Measurements from ENCODE around the gene CRISPLD2. TPM values are rescaled to one million over a fixed set of nuclear protein-coding genes. Genes with fewer than 3 reads are reported as not detected.

Gene CRISPLD2
- total and polyA plus RNA-seq, 10 of the 15 experiments (the other 5 are each of a cell fraction or from before 2014, with no cell fraction given): 0.03 to 0.30 (median 0.08) TPM; not detected in 5

DNA sequence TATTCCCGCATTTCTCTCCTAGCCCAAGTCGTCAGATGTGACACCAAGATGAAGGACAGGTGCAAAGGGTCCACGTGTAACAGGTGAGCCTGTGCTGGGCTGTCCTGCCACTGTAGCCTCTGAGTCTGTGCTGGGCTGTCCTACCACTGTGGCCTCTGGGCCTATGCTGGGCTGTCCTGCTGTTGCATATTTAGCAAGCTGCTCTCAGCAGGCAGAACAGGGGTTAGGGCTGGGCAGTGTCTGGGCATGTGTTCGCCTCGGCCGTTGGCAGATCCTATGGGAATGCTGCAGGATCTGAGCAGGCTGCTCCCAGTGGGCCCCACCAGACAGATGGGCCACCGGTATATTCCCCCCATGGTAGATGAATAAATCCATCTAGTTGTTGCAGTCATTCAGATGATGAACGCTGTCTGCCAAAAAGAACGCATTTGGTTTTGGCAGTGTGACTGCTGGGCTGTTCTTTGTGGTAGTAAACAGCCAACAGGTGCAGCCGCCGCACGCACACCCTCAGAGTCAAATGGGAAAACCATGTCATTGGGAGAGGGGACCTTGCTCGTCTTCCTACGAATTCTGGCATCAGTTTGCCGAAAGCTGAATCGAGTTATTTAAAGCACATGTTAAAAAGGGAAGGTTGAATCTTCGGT lies 49.2 kb downstream of the CRISPLD2 start (continued):
- TF ChIP-seq, protein P1, sequence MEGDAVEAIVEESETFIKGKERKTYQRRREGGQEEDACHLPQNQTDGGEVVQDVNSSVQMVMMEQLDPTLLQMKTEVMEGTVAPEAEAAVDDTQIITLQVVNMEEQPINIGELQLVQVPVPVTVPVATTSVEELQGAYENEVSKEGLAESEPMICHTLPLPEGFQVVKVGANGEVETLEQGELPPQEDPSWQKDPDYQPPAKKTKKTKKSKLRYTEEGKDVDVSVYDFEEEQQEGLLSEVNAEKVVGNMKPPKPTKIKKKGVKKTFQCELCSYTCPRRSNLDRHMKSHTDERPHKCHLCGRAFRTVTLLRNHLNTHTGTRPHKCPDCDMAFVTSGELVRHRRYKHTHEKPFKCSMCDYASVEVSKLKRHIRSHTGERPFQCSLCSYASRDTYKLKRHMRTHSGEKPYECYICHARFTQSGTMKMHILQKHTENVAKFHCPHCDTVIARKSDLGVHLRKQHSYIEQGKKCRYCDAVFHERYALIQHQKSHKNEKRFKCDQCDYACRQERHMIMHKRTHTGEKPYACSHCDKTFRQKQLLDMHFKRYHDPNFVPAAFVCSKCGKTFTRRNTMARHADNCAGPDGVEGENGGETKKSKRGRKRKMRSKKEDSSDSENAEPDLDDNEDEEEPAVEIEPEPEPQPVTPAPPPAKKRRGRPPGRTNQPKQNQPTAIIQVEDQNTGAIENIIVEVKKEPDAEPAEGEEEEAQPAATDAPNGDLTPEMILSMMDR (IDR thresholded peaks at IDR 0.05 in 2 of 3, conservative IDR thresholded peaks at IDR 0.05 in 1 of 3; ENCODE audit: control insufficient read depth in 2 of 3, extremely low read depth in 1 of 3, insufficient read depth in 1 of 3, low read depth in 3 of 3, low read length in 3 of 3): no peak
- TF ChIP-seq, protein P2, sequence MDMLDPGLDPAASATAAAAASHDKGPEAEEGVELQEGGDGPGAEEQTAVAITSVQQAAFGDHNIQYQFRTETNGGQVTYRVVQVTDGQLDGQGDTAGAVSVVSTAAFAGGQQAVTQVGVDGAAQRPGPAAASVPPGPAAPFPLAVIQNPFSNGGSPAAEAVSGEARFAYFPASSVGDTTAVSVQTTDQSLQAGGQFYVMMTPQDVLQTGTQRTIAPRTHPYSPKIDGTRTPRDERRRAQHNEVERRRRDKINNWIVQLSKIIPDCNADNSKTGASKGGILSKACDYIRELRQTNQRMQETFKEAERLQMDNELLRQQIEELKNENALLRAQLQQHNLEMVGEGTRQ (IDR thresholded peaks at IDR 0.05; ENCODE audit: borderline replicate concordance, low read depth, low read length): no peak
- TF ChIP-seq ZNF207 (IDR thresholded peaks at IDR 0.05; ENCODE audit: borderline replicate concordance) (no peak), MYC (IDR thresholded peaks at IDR 0.05; ENCODE audit: insufficient read depth, insufficient read length, insufficient replicate concordance, low read length, severe bottlenecking) (no peak)
- TF ChIP-seq, protein P3, sequence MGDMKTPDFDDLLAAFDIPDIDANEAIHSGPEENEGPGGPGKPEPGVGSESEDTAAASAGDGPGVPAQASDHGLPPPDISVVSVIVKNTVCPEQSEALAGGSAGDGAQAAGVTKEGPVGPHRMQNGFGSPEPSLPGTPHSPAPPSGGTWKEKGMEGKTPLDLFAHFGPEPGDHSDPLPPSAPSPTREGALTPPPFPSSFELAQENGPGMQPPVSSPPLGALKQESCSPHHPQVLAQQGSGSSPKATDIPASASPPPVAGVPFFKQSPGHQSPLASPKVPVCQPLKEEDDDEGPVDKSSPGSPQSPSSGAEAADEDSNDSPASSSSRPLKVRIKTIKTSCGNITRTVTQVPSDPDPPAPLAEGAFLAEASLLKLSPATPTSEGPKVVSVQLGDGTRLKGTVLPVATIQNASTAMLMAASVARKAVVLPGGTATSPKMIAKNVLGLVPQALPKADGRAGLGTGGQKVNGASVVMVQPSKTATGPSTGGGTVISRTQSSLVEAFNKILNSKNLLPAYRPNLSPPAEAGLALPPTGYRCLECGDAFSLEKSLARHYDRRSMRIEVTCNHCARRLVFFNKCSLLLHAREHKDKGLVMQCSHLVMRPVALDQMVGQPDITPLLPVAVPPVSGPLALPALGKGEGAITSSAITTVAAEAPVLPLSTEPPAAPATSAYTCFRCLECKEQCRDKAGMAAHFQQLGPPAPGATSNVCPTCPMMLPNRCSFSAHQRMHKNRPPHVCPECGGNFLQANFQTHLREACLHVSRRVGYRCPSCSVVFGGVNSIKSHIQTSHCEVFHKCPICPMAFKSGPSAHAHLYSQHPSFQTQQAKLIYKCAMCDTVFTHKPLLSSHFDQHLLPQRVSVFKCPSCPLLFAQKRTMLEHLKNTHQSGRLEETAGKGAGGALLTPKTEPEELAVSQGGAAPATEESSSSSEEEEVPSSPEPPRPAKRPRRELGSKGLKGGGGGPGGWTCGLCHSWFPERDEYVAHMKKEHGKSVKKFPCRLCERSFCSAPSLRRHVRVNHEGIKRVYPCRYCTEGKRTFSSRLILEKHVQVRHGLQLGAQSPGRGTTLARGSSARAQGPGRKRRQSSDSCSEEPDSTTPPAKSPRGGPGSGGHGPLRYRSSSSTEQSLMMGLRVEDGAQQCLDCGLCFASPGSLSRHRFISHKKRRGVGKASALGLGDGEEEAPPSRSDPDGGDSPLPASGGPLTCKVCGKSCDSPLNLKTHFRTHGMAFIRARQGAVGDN (IDR thresholded peaks at IDR 0.05): no peak

Measured in GM12878 (cell line).